ENCODE measurements around the gene RUFY1. TPM values are rescaled to one million over a fixed set of nuclear protein-coding genes. Genes with fewer than 3 reads are reported as not detected.
"Not testable (repeated sequence)": the region's sequence is repeated elsewhere in the genome, so short reads cannot be mapped to it uniquely, and the experiment has no call there.

Gene RUFY1
- total RNA-seq, 1 experiment from 2014 or later, result 45.7 TPM

DNA sequence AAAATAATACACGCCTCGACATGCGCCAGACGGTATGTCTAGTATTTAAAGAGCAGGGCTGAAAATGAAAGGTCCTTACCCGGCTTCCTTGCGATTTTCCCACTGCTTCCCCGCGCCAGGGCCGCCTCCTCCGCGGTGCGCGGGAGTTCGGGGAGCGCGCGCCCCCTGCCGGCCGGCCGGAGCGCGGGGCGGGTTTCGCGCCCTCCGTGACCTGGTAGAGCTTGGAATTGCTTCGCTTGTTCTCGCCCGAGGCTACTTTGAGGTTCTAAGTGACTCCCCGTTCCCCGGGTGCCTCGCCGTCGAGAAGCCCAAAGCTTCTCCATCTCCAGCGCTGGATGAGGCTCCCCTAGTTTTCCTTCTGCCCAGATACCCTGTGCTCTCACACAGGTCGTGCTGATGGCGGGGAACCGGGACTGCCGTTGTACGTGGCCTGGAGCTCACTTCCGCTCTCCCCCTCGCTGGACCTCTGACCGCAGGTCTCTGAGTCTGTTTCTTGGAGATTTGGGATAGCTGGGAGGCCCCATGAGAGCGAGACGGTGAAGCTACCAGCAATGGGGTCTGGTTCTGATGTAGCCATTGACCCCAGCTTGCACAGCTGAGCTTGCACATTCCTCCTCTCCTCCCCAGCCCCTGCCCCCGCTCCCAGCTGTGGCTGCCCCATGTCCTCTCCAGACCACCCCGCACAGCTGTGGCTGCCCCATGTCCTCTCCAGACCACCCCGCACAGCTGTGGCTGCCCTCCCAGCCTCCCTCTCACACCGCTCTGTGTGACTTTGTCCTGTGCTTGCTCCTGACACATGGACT is 84.2 kb downstream of the RUFY1 start:
- DNase-seq, result not testable (repeated sequence)
- no CpG with 5 or more reads among the region's 49 CpGs for WGBS (ENCODE audit: extremely low coverage, insufficient read length, low lambda C conversion rate)

DNA sequence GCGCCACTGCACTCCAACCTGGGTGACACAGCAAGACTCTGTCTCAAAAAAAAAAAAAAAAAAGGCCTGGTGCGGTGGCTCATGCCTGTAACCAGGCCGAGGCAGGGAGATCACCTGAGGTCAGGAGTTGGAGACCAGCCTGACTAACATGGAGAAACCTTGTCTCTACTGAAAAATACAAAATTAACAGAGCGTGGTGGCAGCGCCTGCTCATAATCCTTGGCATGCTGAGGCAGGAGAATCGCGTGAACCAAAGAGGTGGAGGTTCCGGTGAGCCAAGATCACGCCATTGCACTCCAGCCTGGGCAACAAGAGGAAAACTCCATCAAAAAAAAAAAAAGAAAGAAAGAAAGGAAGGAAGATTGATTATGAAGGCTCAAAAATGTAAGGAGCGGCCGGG is 88.9 kb downstream of the RUFY1 start:
- H3K4me1 ChIP-seq (ENCODE audit: insufficient read depth, low read length); H2BK12ac ChIP-seq (ENCODE audit: insufficient read length, low read depth, low read length); H3K4ac ChIP-seq (ENCODE audit: low read depth, low read length); H3K79me1 ChIP-seq (ENCODE audit: insufficient read depth, low read depth, low read length, poor library complexity, severe bottlenecking); H3K18ac ChIP-seq (ENCODE audit: insufficient read length, low read depth, low read length); H3T11ph ChIP-seq (ENCODE audit: low read length); H3K9ac ChIP-seq (ENCODE audit: extremely low read depth, insufficient read length, low read length); H3K36me3 Mint-ChIP-seq (ENCODE audit: insufficient read depth in 1 of 3, low read depth in 3 of 3); H4K20me1 ChIP-seq (ENCODE audit: control insufficient read depth, insufficient read depth, insufficient read length); H3K4me1 Mint-ChIP-seq; H3K79me2 ChIP-seq (ENCODE audit: insufficient read depth, low read length); H4K8ac ChIP-seq (replicated peaks; ENCODE audit: insufficient read length, low read depth, low read length); H3K23me2 ChIP-seq (ENCODE audit: insufficient read length, low read depth, low read length, poor library complexity, severe bottlenecking); H3K9me3 Mint-ChIP-seq; H3K4me2 ChIP-seq (ENCODE audit: insufficient read depth, insufficient read length, low read length); H3K9me3 ChIP-seq (ENCODE audit: control insufficient read depth, low read depth, low read length); H3K27me3 ChIP-seq (ENCODE audit: insufficient read depth, low read length); H3K14ac ChIP-seq (ENCODE audit: insufficient read depth, low read length); H2BK20ac ChIP-seq (ENCODE audit: low read depth, low read length, poor library complexity, severe bottlenecking); H3K4me3 Mint-ChIP-seq; H2AK5ac ChIP-seq (ENCODE audit: insufficient read length, low read length); H3K27ac ChIP-seq (ENCODE audit: insufficient read length, low read depth, low read length); H4K5ac ChIP-seq (ENCODE audit: insufficient read length, low read depth, low read length); H3K56ac ChIP-seq (ENCODE audit: insufficient read length, low read depth, low read length); DNase-seq; H3K23ac ChIP-seq (ENCODE audit: insufficient read length, low read depth, low read length); H2BK120ac ChIP-seq (ENCODE audit: low read depth, low read length, poor library complexity, severe bottlenecking); H2BK5ac ChIP-seq (ENCODE audit: insufficient read length, low read length); H2BK15ac ChIP-seq (ENCODE audit: low read depth, low read length); H3K27me3 Mint-ChIP-seq (ENCODE audit: low read depth); H2AFZ ChIP-seq (ENCODE audit: low read length); H4K91ac ChIP-seq (ENCODE audit: insufficient read length, low read depth, low read length): not testable (repeated sequence)
- peak overlapping the region in 1 of 3 experiments; percentile 65; a peak in 1 of 7 replicates for H3K27ac Mint-ChIP-seq
- no CpG with 5 or more reads among the region's 11 CpGs for WGBS (ENCODE audit: extremely low coverage, insufficient read length, low lambda C conversion rate)

More for the DNA sequence above, 84.2 kb downstream of the RUFY1 start:
- H3K36me3 Mint-ChIP-seq (ENCODE audit: insufficient read depth in 1 of 3, low read depth in 3 of 3), result peaks cover 7 to 15% (median 8%) of the 10 kb centered on the region in 3 experiments; a peak in 6 of 7 replicates
- H2AFZ ChIP-seq (ENCODE audit: low read length); H3K4me2 ChIP-seq (ENCODE audit: insufficient read depth, insufficient read length, low read length); H2BK15ac ChIP-seq (ENCODE audit: low read depth, low read length); H3K79me2 ChIP-seq (ENCODE audit: insufficient read depth, low read length); H3K18ac ChIP-seq (ENCODE audit: insufficient read length, low read depth, low read length); H4K91ac ChIP-seq (ENCODE audit: insufficient read length, low read depth, low read length); H3K23ac ChIP-seq (ENCODE audit: insufficient read length, low read depth, low read length); H4K5ac ChIP-seq (ENCODE audit: insufficient read length, low read depth, low read length); H3K56ac ChIP-seq (ENCODE audit: insufficient read length, low read depth, low read length); H2BK12ac ChIP-seq (ENCODE audit: insufficient read length, low read depth, low read length); H3K27ac Mint-ChIP-seq; H3K4ac ChIP-seq (ENCODE audit: low read depth, low read length); H3K4me3 Mint-ChIP-seq; H3K9ac ChIP-seq (ENCODE audit: extremely low read depth, insufficient read length, low read length); H3K79me1 ChIP-seq (ENCODE audit: insufficient read depth, low read depth, low read length, poor library complexity, severe bottlenecking); H3T11ph ChIP-seq (ENCODE audit: low read length); H2AK5ac ChIP-seq (ENCODE audit: insufficient read length, low read length); H3K14ac ChIP-seq (ENCODE audit: insufficient read depth, low read length); H2BK120ac ChIP-seq (ENCODE audit: low read depth, low read length, poor library complexity, severe bottlenecking); H3K9me3 ChIP-seq (ENCODE audit: control insufficient read depth, low read depth, low read length); H4K8ac ChIP-seq (replicated peaks; ENCODE audit: insufficient read length, low read depth, low read length); H2BK5ac ChIP-seq (ENCODE audit: insufficient read length, low read length); H3K4me1 ChIP-seq (ENCODE audit: insufficient read depth, low read length); H3K23me2 ChIP-seq (ENCODE audit: insufficient read length, low read depth, low read length, poor library complexity, severe bottlenecking); H4K20me1 ChIP-seq (ENCODE audit: control insufficient read depth, insufficient read depth, insufficient read length); H3K4me1 Mint-ChIP-seq; H3K27ac ChIP-seq (ENCODE audit: insufficient read length, low read depth, low read length); H3K27me3 ChIP-seq (ENCODE audit: insufficient read depth, low read length); H3K9me3 Mint-ChIP-seq; H3K27me3 Mint-ChIP-seq (ENCODE audit: low read depth); H2BK20ac ChIP-seq (ENCODE audit: low read depth, low read length, poor library complexity, severe bottlenecking): not testable (repeated sequence)

All from H9 (cell line).